ENCODE measurements around the gene KRTAP10-2.

DNA sequence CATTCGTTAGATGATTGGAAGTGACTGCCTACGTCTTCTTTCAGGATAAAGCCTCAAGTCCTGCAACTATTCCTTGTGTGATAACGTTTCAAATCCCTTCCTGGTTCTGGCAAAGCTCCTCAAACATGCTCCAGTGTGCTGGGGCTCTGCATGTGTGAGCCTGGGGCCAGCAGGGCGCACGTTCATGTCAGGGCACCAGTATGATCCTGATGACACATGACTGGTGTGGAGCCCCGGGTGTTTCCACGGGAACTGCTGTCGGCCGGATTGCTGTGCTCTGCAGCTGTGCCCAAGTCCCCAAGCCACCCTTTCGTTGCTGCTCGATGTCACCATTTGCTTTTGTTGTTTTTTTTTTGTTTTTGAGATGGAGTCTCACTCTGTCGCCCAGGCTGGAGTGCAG lies 32.6 kb downstream of the KRTAP10-2 start:
- TF ChIP-seq POLR2A (IDR thresholded peaks at IDR 0.05): no peak
- TF ChIP-seq, protein P1, sequence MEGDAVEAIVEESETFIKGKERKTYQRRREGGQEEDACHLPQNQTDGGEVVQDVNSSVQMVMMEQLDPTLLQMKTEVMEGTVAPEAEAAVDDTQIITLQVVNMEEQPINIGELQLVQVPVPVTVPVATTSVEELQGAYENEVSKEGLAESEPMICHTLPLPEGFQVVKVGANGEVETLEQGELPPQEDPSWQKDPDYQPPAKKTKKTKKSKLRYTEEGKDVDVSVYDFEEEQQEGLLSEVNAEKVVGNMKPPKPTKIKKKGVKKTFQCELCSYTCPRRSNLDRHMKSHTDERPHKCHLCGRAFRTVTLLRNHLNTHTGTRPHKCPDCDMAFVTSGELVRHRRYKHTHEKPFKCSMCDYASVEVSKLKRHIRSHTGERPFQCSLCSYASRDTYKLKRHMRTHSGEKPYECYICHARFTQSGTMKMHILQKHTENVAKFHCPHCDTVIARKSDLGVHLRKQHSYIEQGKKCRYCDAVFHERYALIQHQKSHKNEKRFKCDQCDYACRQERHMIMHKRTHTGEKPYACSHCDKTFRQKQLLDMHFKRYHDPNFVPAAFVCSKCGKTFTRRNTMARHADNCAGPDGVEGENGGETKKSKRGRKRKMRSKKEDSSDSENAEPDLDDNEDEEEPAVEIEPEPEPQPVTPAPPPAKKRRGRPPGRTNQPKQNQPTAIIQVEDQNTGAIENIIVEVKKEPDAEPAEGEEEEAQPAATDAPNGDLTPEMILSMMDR (IDR thresholded peaks at IDR 0.05): no peak
